ENCODE measurements around the gene UPK1A. TPM values are rescaled to one million over a fixed set of nuclear protein-coding genes. Genes with fewer than 3 reads are reported as not detected.

The UPK1A gene
- total and polyA plus RNA-seq, 9 of the 15 experiments (the other 6 are each of a cell fraction or from before 2014, with no cell fraction given), result 0.06 to 0.13 TPM; not detected in 7

- intact Hi-C loops (cut with micrococcal nuclease) (no loop called here), in situ Hi-C loops (cut with MboI) (no loop called here)
- DNase-seq (ENCODE audit: extremely low read depth in 1 of 4, low spot score in 3 of 4) (no peak), ATAC-seq (peak; percentile 43), FAIRE-seq (no peak)
- TF ChIP-seq ZBTB33 (CRISPR knock-in tag; IDR thresholded peaks at IDR 0.05) (peak; percentile 28; the same call in 1 of the 2 replicates), TGIF2 (CRISPR knock-in tag; IDR thresholded peaks at IDR 0.05) (no peak), RAD21 (CRISPR knock-in tag; conservative IDR thresholded peaks at IDR 0.05 in 1 of 2, IDR thresholded peaks at IDR 0.05 in 1 of 2) (peak in 1 of 2 experiments; percentile 6; a peak in 1 of 4 replicates), TFAP4 (CRISPR knock-in tag; IDR thresholded peaks at IDR 0.05; ENCODE audit: borderline replicate concordance) (0 out of 2 replicates have a peak, but pooled peaks have one; percentile 20), ZFX (CRISPR knock-in tag; IDR thresholded peaks at IDR 0.05) (no peak), ZNF384 (IDR thresholded peaks at IDR 0.05; ENCODE audit: low read depth, low read length) (0 out of 2 replicates have a peak, but pooled peaks have one; percentile 13), CTCF (IDR thresholded peaks at IDR 0.05 in 2 of 3, conservative IDR thresholded peaks at IDR 0.05 in 1 of 3; ENCODE audit: insufficient read depth in 2 of 3, low read depth in 1 of 3, low read length in 3 of 3) (peak in 2 of 3 experiments; percentile 16 to 66; a peak in 2 of 6 replicates), MECOM (CRISPR knock-in tag; IDR thresholded peaks at IDR 0.05) (no peak)
- no TSS peak for BruUV-seq (replicated peaks)
- no peak overlapping the region for H3K27ac ChIP-seq (ENCODE audit: extremely low read depth, low read depth, low read length)
- peaks cover 51% of the 10 kb centered on the region; the same call in 2 of the 3 replicates for H3K36me3 ChIP-seq (ENCODE audit: control insufficient read depth, insufficient read depth, low read length)
- no peak overlapping the region for H2AFZ ChIP-seq (ENCODE audit: low read depth, low read length)
- ChIA-PET POLR2A (interaction anchor here (0.7 to 1.2 kb wide), 2 partner anchors 19 to 241 kb away, joined by 3 to 5 read pairs; no protein-coding TSS in a partner anchor), CTCF (ENCODE audit: low intra/inter-chr PET ratio) (no interaction called here)
- no peaks in the 10 kb centered on the region for H3K9me3 ChIP-seq (replicated peaks; ENCODE audit: control insufficient read depth, insufficient read depth, low read depth, low read length)
- H3K4me2 ChIP-seq (ENCODE audit: insufficient read depth, low read length), result no peak overlapping the region
- no peak overlapping the region for H3K4me3 ChIP-seq
- H3K27me3 ChIP-seq (ENCODE audit: control insufficient read depth in 2 of 2, insufficient read depth in 2 of 2, low read length in 2 of 2), result no peaks in the 10 kb centered on the region
- H4K20me1 ChIP-seq (replicated peaks; ENCODE audit: control insufficient read depth, insufficient read depth, low read length), result no peaks in the 10 kb centered on the region
- H3K9me1 ChIP-seq (ENCODE audit: control insufficient read depth, insufficient read depth, low read length), result no peaks in the 10 kb centered on the region
- H3K79me2 ChIP-seq (ENCODE audit: control insufficient read depth, insufficient read depth, low read length), result no peaks in the 10 kb centered on the region
- 87% methylated on average over 5 of the region's 7 CpGs for WGBS (ENCODE audit: insufficient coverage, low coverage, missing lambda C conversion rate)
- peak overlapping the region in 1 of 2 experiments; percentile 82; a peak in 1 of 4 replicates for H3K9ac ChIP-seq (ENCODE audit: insufficient read depth in 1 of 2, low read depth in 2 of 2, low read length in 2 of 2)
- peaks cover 0 to 30% of the 10 kb centered on the region in 2 experiments; a peak in 2 of 5 replicates for H3K4me1 ChIP-seq (replicated peaks in 1 of 2; ENCODE audit: control insufficient read depth in 2 of 2, insufficient read depth in 2 of 2, low read length in 2 of 2)
Measured at GRCh38 chr19:35618857-35619256, 47.5 kb upstream of the UPK1A start.

Data from K562 (cell line).